ENCODE measurements around the gene DGAT2.

DGAT2 gene

GRCh38 chr11:75775056-75775455 is 6.5 kb downstream of the DGAT2 start:
- no peak overlapping the region for H3K4me3 ChIP-seq (ENCODE audit: low read depth in 1 of 2, low read length in 2 of 2)
- no peak overlapping the region for H2AFZ ChIP-seq (ENCODE audit: low read depth, low read length)
- H3K4me2 ChIP-seq (ENCODE audit: insufficient read depth, low read length), result no peak overlapping the region
- no peak overlapping the region for H3K9ac ChIP-seq (ENCODE audit: low read depth, low read length)
- H4K20me1 ChIP-seq (ENCODE audit: insufficient read depth, low read length), result no peaks in the 10 kb centered on the region
- H3K9me3 ChIP-seq (ENCODE audit: insufficient read depth, low read length, severe bottlenecking), result no peaks in the 10 kb centered on the region
- no peaks in the 10 kb centered on the region for H3K79me2 ChIP-seq (ENCODE audit: insufficient read depth, low read length)
- H3K27me3 ChIP-seq (ENCODE audit: insufficient read depth, low read length, poor library complexity), result peaks cover 12% of the 10 kb centered on the region
- H3K4me1 ChIP-seq (ENCODE audit: insufficient read depth, low read length), result no peaks in the 10 kb centered on the region
- DNase-seq (no peak), ATAC-seq (ENCODE audit: insufficient read depth, low read depth) (no peak)
- H3K27ac ChIP-seq (ENCODE audit: low read length), result no peak overlapping the region
- no peak for TF ChIP-seq EZH2 (IDR thresholded peaks at IDR 0.05; ENCODE audit: borderline replicate concordance, low read depth, low read length, severe bottlenecking)
- TF ChIP-seq, protein P1, sequence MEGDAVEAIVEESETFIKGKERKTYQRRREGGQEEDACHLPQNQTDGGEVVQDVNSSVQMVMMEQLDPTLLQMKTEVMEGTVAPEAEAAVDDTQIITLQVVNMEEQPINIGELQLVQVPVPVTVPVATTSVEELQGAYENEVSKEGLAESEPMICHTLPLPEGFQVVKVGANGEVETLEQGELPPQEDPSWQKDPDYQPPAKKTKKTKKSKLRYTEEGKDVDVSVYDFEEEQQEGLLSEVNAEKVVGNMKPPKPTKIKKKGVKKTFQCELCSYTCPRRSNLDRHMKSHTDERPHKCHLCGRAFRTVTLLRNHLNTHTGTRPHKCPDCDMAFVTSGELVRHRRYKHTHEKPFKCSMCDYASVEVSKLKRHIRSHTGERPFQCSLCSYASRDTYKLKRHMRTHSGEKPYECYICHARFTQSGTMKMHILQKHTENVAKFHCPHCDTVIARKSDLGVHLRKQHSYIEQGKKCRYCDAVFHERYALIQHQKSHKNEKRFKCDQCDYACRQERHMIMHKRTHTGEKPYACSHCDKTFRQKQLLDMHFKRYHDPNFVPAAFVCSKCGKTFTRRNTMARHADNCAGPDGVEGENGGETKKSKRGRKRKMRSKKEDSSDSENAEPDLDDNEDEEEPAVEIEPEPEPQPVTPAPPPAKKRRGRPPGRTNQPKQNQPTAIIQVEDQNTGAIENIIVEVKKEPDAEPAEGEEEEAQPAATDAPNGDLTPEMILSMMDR (IDR thresholded peaks at IDR 0.05; ENCODE audit: borderline replicate concordance, extremely low read depth, low read length, poor library complexity, severe bottlenecking), result no peak
- H3K36me3 ChIP-seq (ENCODE audit: insufficient read depth, low read length), result no peaks in the 10 kb centered on the region

DNA sequence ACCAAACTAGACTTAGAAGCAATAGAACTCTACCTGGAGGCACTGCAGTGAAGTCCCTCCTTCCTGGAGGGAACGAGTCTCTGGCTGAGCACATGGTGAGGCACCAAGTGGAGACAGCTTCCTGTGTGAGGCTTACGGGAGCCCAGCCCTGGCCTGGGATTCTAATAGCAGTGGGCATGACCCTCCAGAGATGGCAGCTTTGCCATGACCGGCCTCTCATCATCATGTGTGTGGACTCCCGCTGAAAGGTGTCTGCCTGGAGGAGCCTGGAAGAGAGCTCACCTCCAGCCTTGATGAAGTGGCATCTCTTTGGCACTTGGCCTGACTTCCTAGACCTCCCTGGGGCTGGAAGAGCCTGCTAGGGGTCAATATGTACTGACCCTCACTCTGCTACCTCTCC is 8.0 kb downstream of the DGAT2 start:
- no peak overlapping the region for H3K27ac ChIP-seq (ENCODE audit: low read length)
- H3K4me2 ChIP-seq (ENCODE audit: insufficient read depth, low read length), result no peak overlapping the region
- H3K4me3 ChIP-seq (ENCODE audit: low read depth in 1 of 2, low read length in 2 of 2), result no peak overlapping the region
- H3K9ac ChIP-seq (ENCODE audit: low read depth, low read length), result no peak overlapping the region
- H3K36me3 ChIP-seq (ENCODE audit: insufficient read depth, low read length), result no peaks in the 10 kb centered on the region
- ATAC-seq (ENCODE audit: insufficient read depth, low read depth), result no peak
- H4K20me1 ChIP-seq (ENCODE audit: insufficient read depth, low read length), result no peaks in the 10 kb centered on the region
- H2AFZ ChIP-seq (ENCODE audit: low read depth, low read length), result no peak overlapping the region
- TF ChIP-seq, protein P1 (IDR thresholded peaks at IDR 0.05; ENCODE audit: borderline replicate concordance, extremely low read depth, low read length, poor library complexity, severe bottlenecking), result no peak
- no peak for TF ChIP-seq EZH2 (IDR thresholded peaks at IDR 0.05; ENCODE audit: borderline replicate concordance, low read depth, low read length, severe bottlenecking)
- no peaks in the 10 kb centered on the region for H3K9me3 ChIP-seq (ENCODE audit: insufficient read depth, low read length, severe bottlenecking)
- no peak for DNase-seq
- H3K79me2 ChIP-seq (ENCODE audit: insufficient read depth, low read length), result no peaks in the 10 kb centered on the region
- H3K4me1 ChIP-seq (ENCODE audit: insufficient read depth, low read length), result no peaks in the 10 kb centered on the region
- H3K27me3 ChIP-seq (ENCODE audit: insufficient read depth, low read length, poor library complexity), result peaks cover 3% of the 10 kb centered on the region

GRCh38 chr11:75777461-75778110 is 9.0 kb downstream of the DGAT2 start:
- Histone ChIP-seq H3K79me2 (ENCODE audit: insufficient read depth, low read length) (no peaks in the 10 kb centered on the region), H3K27me3 (ENCODE audit: insufficient read depth, low read length, poor library complexity) (no peaks in the 10 kb centered on the region), H3K9me3 (ENCODE audit: insufficient read depth, low read length, severe bottlenecking) (no peaks in the 10 kb centered on the region), H3K36me3 (ENCODE audit: insufficient read depth, low read length) (no peaks in the 10 kb centered on the region), H3K4me1 (ENCODE audit: insufficient read depth, low read length) (no peaks in the 10 kb centered on the region), H3K4me3 (ENCODE audit: low read depth in 1 of 2, low read length in 2 of 2) (no peak overlapping the region), H3K4me2 (ENCODE audit: insufficient read depth, low read length) (no peak overlapping the region), H3K27ac (ENCODE audit: low read length) (no peak overlapping the region), H3K9ac (ENCODE audit: low read depth, low read length) (no peak overlapping the region), H4K20me1 (ENCODE audit: insufficient read depth, low read length) (no peaks in the 10 kb centered on the region), H2AFZ (ENCODE audit: low read depth, low read length) (no peak overlapping the region)
- DNase-seq, result no peak
- 0 out of 3 replicates have a peak, but pooled peaks have one; percentile 33 for ATAC-seq (ENCODE audit: insufficient read depth, low read depth)
- no peak for TF ChIP-seq EZH2 (IDR thresholded peaks at IDR 0.05; ENCODE audit: borderline replicate concordance, low read depth, low read length, severe bottlenecking)
- TF ChIP-seq, protein P1 (IDR thresholded peaks at IDR 0.05; ENCODE audit: borderline replicate concordance, extremely low read depth, low read length, poor library complexity, severe bottlenecking), result no peak
